GM21825 (cell line): ENCODE results near the gene KHSRP.
A peak's percentile ranks its signal among the peaks of the same experiment; 100 is the strongest.

Experiments
- ATAC-seq: cut with Tn5 transposase; IDR thresholded peaks from one replicate; pipeline ENCODE4 v1.9.1; 2021; ENCODE audit warnings: mild to moderate bottlenecking, moderate library complexity; ENCODE audit not compliant: unreplicated experiment

KHSRP gene, protein sequence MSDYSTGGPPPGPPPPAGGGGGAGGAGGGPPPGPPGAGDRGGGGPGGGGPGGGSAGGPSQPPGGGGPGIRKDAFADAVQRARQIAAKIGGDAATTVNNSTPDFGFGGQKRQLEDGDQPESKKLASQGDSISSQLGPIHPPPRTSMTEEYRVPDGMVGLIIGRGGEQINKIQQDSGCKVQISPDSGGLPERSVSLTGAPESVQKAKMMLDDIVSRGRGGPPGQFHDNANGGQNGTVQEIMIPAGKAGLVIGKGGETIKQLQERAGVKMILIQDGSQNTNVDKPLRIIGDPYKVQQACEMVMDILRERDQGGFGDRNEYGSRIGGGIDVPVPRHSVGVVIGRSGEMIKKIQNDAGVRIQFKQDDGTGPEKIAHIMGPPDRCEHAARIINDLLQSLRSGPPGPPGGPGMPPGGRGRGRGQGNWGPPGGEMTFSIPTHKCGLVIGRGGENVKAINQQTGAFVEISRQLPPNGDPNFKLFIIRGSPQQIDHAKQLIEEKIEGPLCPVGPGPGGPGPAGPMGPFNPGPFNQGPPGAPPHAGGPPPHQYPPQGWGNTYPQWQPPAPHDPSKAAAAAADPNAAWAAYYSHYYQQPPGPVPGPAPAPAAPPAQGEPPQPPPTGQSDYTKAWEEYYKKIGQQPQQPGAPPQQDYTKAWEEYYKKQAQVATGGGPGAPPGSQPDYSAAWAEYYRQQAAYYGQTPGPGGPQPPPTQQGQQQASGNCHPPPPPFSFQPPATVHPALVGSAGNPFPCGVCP

DNA sequence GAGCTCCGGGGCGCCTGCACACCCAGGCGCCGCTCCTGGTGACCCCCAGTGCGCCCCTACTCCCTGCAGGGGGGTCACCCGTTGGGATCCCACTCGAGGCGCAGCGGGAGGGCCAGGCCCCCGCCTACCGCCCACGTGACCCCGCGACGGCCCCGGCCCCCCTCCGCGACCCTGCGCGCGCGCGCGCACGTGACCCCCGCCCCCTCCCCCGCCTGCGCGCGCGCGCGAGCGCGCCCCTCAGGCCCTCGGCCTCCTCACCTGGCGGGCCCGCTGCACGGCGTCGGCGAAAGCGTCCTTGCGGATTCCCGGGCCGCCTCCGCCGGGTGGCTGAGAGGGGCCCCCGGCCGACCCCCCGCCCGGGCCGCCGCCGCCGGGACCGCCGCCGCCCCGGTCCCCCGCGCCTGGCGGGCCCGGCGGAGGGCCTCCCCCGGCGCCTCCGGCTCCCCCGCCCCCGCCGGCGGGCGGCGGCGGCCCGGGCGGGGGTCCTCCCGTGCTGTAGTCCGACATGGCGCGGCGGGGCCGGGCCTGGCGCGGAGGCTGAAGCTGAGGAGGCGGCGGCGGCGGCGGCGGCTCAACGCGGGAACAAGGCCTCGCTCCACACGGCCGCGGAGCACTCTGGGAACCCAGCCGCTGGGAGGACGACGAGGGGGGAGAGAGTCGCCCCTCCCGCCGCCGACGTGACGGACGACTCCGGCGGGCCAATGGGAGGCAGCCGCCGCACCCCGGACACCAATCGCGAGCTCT, at the start of gene KHSRP:
TSS of gene KHSRP (minus strand) at position 617 of the 744 bp plus-strand sequence. CDS start at position 507, 110 bp downstream.
- ATAC-seq, result peak; percentile 1

GRCh38 chr19:6473647-6474046, 49.0 kb upstream of the KHSRP start:
- ATAC-seq, result no peak

GRCh38 chr19:6472713-6473112, 48.1 kb upstream of the KHSRP start:
- no peak for ATAC-seq

- ATAC-seq, result no peak
These were observed 46.5 kb upstream of the KHSRP start for GRCh38 chr19:6471076-6471475.

DNA sequence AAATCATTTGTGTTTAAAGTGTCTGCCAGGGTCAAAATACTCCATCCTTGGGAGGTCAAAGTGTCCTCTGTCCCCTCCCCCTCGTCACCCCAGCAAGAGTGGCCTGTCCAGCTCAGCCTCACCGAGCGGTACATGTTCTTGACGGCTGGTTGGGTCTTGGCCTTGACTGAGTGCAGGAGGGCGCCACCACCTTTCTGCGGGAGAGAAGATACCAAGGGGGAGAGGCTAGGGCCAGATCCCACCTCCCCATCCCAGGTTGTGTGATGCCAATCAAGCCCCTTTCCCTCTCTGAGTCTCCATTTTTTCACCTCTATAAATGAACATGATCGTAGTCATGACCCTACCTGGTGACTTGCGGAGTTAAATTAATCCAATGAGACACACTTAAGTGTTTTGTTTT, 45.6 kb upstream of the KHSRP start:
- ATAC-seq, result no peak

DNA sequence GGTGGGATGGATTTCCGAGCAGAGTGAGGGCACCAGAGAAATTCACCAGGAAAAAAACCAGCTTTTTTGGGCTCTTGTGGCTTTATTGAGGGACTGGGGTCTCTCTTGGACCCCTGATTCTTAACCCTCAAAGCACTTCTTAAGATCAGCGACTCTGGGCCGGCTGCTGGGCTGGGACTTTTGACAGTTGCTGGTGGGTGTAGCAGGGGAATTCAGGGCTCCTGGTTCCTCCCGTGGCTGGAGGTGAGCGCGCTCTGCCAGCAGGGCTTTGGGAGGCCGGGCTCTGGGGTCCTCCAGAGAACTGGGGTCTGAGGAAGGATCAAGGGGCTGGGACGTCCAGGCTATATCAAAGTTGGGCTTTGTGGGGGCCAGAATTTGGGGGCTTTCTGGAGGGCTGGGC, 42.8 kb upstream of the KHSRP start:
- no peak for ATAC-seq

GRCh38 chr19:6466526-6467248, 42.1 kb upstream of the KHSRP start:
- no peak for ATAC-seq

DNA sequence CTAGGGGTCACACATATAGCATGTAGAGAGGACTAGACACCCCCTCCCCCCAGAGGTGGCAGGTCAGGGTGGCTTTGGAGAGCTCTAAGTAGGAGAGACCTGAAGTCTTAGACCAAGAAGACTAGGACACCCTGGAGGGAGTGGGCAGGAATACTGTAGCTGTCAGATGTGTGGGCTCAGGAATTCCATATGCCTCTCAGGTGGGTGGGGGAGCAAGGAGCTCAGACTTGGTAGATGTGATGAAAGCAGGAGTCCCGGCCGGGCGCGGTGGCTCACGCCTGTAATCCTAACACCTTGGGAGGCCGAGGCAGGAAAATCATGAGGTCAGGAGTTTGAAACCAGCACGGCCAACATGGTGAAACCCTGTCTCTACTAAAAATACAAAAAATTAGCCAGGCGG, 41.1 kb upstream of the KHSRP start:
- no peak for ATAC-seq

GRCh38 chr19:6465006-6465405, 40.4 kb upstream of the KHSRP start:
- ATAC-seq, result no peak

- ATAC-seq, result no peak
These were observed 39.7 kb upstream of the KHSRP start, which contains the start of gene CRB3 for GRCh38 chr19:6464070-6464873. TSS of gene CRB3 (plus strand) at chr19:6464271. CDS start at chr19:6464702, 431 bp downstream.

GRCh38 chr19:6460099-6460884, 35.7 kb upstream of the KHSRP start:
- ATAC-seq, result peak; percentile 72

DNA sequence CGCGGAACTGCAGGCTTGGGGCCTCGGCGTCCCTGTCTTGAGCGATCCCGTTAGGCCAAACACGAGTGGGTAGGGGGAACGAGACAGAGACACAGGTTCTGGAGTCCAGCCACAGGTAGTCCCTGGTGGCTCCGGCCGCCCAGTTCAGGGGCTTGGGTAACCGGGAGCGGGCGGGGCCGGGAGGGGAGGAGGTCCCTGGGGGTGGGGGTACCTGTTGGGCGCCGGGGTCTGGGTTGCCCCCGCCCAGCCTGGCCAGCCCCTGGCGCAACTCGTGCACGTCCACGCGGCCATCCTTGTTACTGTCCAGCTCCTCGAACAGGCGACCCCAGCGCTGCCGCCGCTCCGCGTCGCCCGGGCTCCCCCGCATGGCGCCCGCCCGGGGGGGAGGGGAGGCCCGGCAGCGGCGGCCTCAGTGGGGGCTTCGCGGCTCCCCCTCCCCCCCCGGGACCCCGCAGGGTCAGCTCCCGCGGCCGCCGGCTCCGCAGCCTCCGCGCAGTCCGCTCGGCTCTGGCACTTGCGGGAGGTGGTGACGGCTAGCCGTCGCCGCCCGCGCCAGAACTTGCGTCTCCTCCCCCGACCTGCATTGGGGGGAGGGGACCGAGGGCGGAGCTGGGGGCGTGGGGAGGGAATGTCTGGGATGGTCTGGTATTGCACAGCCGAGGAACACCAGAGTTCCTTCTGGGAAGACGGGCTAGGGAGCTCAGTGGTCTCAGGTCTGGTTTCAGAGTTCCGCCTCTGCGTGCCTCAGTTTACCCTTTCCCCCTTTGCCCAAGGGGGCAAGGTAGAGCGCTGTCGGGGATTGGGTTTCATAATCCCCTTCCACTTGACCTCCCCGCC, 34.9 kb upstream of the KHSRP start, which contains the start of gene SLC25A23:
TSS of gene SLC25A23 (minus strand) at position 531 of the 837 bp plus-strand sequence. CDS start at position 367, 164 bp downstream.
- ATAC-seq, result peak; percentile 32

DNA sequence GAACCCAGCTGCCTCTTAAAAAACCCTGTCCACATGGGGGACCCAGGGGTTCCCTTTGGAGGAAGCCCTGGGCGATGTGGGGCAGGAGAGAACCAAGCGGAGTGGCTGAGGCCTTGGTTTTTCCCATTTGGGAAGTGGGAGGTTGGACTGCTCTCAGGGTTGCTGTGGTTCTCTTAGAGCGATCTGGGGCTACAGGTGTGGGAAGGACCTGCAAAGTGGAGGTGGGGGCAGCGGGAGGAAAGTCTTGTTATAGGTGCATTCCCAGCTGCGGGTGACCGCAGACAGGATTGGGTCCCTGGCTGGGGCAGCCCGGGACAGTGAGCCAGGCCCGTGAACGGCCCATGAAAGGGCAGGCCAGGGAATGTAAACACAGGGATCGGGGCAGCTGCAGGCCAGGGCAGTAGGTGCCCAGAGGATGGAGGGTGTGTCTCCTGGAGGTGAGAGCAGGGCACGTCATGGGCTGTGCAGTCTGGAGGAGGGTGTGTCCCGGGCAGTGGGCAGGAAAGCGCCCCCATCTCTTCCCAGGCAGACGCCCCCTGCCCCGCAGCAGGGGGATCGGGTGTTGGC, 34.2 kb upstream of the KHSRP start:
- ATAC-seq, result no peak

GRCh38 chr19:6457958-6458694, 33.5 kb upstream of the KHSRP start:
- ATAC-seq, result no peak

DNA sequence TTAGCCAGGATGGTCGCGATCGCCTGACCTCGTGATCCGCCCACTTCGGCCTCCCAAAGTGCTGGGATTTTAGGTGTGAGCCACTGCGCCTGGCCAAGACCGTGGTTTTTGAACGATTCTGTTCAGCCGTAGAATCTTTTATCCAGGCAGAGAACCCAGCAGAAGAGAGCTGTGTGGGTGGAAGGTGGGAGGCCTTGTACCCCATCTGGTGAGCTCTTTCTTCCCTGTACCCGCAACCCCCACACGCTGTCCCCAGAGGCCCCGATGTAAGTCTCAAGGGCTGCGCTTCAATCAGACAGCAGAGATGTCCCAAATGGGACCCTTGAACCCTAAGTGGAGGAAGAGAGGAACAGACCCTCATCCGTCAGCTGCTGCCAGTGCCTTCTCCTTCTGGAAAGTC, 31.3 kb upstream of the KHSRP start:
- no peak for ATAC-seq

DNA sequence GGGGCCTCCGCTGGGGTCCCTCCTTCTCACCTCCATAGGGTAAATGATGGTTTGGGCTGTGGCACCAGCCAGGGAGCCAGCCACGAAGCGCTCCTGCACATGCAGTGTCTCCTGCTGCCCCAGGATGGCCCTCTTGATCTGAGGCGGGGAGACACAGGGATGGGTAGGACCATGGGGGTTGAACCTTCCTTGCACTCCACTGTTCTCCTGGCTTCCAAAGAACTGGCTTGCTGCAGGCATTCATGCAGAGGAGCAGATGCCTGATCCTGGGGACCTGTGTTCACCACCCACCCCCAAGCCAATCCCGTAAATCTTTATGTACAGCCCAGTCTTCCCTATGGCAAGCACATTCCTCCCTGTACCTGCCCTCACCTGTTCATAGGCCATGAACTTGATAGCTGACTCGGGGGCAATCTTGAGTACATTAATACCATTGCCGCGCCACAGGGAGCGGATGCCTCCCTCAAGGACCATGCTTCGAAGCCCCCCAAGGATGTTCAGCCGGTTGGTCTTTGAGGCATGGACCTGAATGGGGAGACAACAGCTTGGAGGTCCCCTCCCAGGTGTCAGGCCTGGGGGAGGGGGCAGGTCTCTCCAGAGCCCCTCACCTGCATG, 29.4 kb upstream of the KHSRP start:
- no peak for ATAC-seq

DNA sequence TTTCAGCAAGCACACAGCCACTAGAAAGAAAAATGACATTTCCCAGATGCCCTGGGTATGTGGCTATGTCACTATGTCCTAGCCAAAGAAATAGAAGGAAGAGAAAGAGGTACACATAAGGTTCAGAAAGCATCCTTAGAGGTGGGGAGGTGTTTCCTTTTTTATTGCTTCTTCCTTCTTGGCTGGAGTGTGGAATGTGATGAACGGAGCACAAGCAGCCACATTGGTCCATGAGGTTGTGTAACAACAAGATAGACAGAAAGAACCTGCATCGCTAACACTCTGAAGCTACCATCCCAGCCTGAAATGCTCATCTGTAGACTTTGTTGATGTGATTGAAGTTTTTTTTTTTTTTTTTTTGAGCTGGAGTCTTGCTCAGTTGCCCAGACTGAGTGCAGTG, 28.3 kb upstream of the KHSRP start:
- no peak for ATAC-seq
